Stimulated activated CD4-positive, alpha-beta T cell treated with anti-CD3 and anti-CD28 coated beads, Interleukin-15, amount 100 ng/mL, for 1 hour (primary cell): Measurements from ENCODE around the gene CEP131.

Experiments used
- DNase-seq, 2 donors: peaks; one replicate each; pipeline ENCODE4 v3.0.0-alpha.2; 2020; ENCODE audit warnings: low read depth in 1 of 2, low spot score in 1 of 2

Gene CEP131

GRCh38 chr17:81189016-81189415, 33.7 kb downstream of the CEP131 start:
- DNase-seq: no peak

GRCh38 chr17:81188491-81188840, 34.3 kb downstream of the CEP131 start:
- no peak for DNase-seq

- no peak for DNase-seq
Measured at GRCh38 chr17:81187586-81188490, 34.9 kb downstream of the CEP131 start.

GRCh38 chr17:81187120-81187519, 35.6 kb downstream of the CEP131 start:
- DNase-seq: no peak

- no peak for DNase-seq
Measured at GRCh38 chr17:81186203-81186602, 36.6 kb downstream of the CEP131 start.

- DNase-seq: no peak
Measured at GRCh38 chr17:81184555-81184954, 38.2 kb downstream of the CEP131 start.

- no peak for DNase-seq
Measured at GRCh38 chr17:81183807-81184206, 39.0 kb downstream of the CEP131 start.

- DNase-seq: no peak
Measured at GRCh38 chr17:81183316-81183715, 39.4 kb downstream of the CEP131 start.

- DNase-seq: no peak
Measured at GRCh38 chr17:81182596-81182995, 40.2 kb downstream of the CEP131 start.

- DNase-seq: no peak
Measured at GRCh38 chr17:81181811-81182185, 41.0 kb downstream of the CEP131 start.

- no peak for DNase-seq
Measured at GRCh38 chr17:81180836-81181810, 41.6 kb downstream of the CEP131 start.

- DNase-seq: no peak
Measured at GRCh38 chr17:81179861-81180260, 42.9 kb downstream of the CEP131 start.

- no peak for DNase-seq
Measured at GRCh38 chr17:81179220-81179619, 43.5 kb downstream of the CEP131 start.

- DNase-seq: no peak
Measured at GRCh38 chr17:81178136-81179091, 44.4 kb downstream of the CEP131 start.

- DNase-seq: no peak
Measured at GRCh38 chr17:81176666-81177065, 46.1 kb downstream of the CEP131 start.

- DNase-seq: no peak
Measured at GRCh38 chr17:81173762-81174155, 49.0 kb downstream of the CEP131 start.

GRCh38 chr17:81173052-81173761, 49.6 kb downstream of the CEP131 start:
- DNase-seq: no peak

- no peak for DNase-seq
Measured at GRCh38 chr17:81171941-81172340, 50.8 kb downstream of the CEP131 start.

- no peak for DNase-seq
Measured at GRCh38 chr17:81170727-81171494, 51.9 kb downstream of the CEP131 start.
